NOMO-1 treated with DMSO at 0.1 percent for 48 hours (cell line): Measurements from ENCODE around the gene PAX3.

Experiments
- DNase-seq: peaks from one replicate; lab custom pipeline; 2025; ENCODE audit not compliant: unreplicated experiment; lab: John Stamatoyannopoulos, UW

PAX3 gene

DNA sequence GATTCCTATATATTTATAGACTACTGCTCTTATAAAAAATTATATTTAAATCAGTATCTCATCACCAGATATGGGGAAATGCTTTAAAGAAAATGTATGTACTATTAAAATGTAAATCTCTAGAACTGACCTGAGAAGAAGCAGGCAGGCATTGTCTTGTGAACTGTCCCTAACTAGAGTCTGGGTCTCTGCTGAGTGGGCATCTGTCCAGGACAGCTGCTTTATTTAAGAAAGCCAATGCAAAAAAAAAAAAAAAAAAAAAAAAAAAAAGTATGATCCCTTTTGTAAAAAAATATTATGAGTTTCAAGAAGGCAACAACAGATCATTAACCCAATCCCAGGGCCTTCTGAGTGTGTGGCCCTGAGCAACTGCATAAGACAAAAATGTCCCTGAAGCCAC, 66.0 kb downstream of the PAX3 start:
- no peak for DNase-seq

DNA sequence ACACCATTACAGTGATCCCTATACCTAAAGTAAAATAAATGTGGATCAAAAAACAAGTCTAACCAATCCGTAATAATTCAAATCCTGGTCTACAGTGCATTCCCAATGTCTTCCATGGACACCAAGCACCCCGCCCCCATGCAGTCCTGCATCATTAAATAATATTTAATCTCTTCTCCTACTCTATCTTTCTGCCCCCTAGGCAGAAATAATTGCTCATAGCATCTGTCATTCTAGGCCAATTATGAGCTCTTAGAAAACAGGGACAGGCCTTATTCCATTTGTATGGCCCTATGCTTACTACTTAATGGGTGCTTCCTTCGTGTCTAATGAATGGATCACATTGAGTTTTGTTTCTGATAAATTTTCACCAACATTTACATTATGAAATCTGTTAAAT, 66.4 kb downstream of the PAX3 start:
- DNase-seq, result no peak

DNA sequence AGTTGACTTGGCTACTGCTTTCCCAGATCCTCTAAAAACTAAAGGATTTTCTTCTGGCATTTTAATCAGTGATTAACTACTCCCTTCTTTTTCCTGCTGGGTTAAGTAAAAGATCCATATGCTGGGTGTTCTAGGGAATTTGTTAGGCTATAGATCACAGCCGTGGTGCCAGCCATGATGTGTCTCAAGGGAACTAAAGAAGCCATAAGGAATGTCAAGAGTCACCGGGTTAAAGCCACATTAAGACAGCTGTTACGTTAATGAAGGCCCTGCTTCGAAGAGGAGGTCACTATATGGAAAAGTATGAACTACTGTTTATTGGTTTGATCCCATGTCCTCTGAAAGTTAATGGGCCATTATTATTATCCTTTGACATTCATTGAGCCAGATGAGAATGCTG, 70.7 kb downstream of the PAX3 start:
- DNase-seq, result no peak

DNA sequence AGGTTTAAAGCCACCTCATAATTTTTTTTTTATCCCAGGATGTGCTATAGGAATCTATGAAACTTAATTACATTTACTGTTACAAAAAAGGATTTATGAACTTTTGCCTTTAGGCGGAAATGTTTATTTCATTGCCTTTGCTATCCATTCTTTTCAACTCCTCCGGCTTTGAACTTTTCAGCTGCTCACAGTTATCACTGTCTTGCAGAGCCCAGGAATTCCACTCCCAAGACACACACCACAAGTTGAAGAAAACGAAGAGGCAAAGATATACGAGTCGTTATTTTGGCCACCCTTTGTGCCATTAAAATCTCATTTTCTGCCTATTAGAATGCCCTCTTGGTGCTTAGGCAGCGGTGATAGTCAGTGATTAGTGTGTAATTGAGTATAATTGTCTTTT, 80.0 kb downstream of the PAX3 start:
- DNase-seq, result no peak

DNA sequence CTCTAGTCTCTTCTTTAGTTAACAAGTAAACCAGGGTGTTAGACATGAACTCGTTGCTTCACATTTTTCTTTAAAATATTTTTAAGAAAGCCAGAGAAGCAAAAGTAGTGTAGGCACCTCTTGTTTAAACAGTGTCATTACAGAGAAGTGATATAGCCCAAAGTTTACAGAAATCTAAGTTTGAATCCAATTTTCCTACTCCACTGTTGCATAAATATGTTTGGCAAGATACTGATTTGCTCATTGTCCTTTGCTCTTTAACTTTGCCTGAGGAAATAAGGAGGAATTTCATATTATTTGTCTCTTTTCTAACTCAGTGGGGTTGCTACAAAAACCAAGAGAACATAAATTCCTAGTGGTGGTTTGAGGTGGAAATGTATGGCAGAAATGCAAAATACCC, 81.1 kb downstream of the PAX3 start:
- no peak for DNase-seq

DNA sequence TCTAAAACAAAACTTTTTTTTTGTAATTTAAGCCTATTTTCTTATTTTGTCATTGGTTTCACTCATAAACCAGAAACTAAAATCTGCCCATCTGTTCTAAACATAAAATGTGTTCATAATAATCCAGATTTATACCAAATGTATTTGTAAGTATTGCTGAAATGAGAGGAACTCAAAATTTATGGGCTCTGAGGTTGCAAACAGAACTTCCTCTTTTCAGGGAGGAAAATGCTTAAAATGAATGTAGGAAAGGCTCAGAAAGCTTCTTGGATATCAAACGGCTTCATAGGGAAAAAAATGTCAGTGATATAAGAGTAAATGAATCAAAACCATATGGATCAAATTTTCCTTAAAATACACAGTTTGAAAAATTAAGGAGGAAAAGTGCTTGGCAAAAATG, 83.9 kb downstream of the PAX3 start:
- DNase-seq, result peak; percentile 61

DNA sequence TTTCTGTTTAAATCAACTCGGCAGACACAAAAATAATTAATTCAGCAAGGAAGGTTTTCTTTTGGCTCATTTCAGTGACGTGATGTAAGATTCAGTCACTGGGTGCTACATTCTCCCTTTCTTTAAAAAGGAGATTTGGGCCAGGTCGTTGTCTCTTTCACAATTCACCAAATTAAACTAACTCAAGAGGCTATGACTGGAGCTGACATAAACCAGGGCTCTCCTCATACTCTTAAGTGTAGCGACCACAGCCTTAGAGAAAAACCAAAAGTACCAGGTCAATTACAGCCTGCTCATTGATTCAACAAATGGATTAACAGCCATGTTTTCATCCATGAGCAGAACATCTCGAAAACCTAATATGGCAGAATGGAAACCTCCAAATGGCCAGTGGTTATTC, 85.7 kb downstream of the PAX3 start:
- no peak for DNase-seq

DNA sequence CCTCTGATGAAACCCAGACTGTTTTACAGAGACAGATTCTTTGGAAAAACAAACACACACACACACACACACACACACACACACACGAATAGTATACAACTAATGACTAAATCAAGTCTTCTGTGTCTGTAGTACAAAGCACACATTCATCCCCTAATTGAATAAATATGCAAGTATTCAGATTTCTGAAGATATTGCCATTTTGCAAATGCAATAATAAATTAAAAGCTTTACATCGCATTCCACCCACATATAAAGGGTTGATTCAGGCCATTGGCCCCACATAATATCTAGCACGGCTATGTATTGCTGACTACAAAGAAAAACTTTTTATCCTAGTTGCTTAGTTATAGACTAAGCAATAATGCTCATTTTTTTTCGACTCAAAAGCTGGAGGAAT, 86.2 kb downstream of the PAX3 start:
- DNase-seq, result no peak

DNA sequence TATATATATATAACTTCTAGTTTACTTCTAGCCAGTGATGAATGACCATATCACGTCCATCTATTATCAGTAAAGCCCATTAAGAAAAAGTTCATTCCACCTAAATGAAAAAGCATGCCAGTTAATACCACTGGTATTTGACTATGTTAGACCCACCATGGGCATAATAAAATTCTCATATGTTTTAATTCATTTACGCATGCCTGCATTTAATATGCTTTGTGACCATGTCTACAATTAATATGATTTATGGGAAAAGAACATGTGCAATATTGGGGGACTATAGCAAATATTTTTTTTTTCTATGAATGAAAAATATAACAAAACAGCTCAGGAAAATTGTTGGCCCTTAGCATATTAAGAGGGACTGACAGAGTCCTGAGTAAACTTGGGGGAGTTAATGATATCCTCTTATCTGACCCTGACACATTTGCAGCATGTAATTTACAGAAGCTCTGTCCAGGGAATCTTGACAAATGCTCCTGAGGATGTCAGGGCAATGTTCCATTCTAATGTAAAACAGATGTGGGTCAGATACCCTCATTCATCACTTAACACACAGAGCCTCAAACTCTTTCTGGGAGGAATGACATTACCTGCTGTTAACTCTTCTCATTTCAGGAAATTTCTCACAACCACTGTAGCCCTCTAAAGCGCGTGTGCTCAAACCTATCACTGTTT, 90.6 kb downstream of the PAX3 start:
- no peak for DNase-seq

DNA sequence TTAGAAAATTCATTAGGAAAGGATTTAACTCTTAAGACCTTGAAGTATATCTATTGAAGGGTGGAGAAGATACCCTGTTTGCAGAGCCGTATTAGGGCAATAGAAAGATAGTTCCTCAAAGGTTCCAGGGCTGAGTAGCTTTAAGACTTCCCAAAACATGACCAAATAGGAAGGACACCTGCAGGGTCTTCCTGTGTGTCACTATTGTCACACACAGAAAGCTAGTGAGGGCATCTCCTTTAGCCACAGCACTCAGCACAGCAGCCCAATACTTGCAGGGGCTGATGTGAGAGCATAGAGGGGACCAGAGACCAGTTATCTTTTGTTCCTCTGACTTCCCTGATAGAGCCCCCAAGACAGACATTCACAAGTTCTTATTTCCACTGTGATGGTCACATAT, 93.7 kb downstream of the PAX3 start:
- no peak for DNase-seq

DNA sequence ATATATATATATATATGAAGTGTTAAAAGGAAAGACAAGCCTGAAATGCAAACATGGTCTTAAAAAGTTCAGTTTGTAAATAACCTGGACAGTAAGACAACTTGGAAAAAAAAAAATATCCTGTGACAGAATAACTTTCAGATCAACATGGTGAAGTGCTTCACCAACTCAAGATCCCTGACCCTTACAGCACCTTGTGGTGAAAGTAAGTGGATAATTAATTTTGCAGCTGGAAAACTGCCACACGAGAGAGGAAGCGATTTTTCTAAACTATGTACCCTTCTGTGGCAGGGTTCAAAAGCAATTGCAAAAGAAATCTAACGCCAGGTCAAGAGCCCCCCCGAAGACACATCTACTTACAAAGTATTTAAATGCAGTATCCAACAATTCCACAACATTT, 95.8 kb downstream of the PAX3 start:
- no peak for DNase-seq

DNA sequence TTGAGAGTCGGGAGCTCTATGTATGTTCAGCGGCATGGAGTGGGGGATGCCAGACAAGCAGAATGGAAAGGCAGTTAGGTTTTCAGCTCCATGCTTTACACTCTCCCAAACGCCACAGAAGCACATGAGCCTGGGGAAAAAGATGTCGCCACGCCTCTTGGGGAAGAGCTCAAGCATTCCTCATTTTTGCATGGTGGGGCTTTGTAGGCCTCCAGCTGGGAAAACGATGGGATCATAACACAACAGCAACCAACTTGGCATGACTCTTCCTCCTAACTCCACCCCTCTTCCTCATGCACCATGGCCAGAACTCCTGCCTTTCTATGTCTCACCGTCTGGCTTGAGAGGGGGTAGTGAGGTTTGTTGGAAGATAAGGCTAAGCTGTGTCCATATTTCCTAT, 102.6 kb downstream of the PAX3 start:
- DNase-seq, result no peak

DNA sequence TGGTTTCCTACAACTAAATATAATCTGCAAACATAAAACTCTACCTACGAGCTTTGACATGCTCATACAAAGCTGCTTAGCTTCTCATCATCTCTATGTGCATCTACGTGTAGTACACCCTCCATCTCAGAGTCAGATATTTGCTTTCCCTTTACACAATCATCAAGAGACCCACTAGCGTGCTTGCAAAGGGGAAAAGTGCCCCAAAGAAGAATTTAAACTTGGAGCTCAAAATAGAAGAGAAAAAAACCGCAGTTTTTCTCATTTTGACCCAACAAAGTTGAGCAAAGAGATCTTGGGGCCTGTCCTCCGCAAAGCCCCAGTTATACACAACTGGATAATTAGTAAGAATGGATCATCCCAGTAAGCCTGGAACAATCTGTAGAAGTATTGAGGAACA, 104.1 kb downstream of the PAX3 start:
- DNase-seq, result no peak

DNA sequence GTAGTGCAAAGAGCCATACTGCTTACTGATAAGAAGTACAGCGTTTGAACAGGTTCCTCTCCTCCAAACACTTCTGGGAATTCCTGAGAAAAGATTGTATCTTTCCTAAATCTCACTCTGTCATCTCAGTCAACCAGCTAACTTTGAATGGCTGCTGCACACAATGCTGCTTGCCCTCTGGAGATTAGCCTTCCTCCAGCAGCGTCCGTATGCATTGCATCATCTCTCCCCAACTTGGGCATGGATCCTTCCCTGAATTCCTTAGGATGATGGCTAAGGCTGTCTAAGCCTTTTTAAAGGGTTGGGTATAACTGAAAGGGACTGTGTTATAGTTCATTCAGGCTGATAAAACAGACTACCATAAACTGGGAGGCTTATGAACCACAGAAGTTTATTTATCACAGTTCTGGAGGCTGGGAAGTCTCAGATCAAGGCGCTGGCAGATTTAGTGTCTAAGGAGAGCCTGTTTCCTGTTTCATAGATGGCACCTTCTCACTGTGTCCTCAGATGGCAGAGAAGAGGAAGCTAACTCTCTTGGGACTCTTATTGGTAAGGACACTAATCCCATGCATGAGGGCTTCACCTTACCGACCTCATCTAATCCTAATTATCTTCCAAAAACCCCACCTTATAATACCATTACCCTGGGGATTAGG, 105.3 kb downstream of the PAX3 start:
- DNase-seq, result peak; percentile 2

DNA sequence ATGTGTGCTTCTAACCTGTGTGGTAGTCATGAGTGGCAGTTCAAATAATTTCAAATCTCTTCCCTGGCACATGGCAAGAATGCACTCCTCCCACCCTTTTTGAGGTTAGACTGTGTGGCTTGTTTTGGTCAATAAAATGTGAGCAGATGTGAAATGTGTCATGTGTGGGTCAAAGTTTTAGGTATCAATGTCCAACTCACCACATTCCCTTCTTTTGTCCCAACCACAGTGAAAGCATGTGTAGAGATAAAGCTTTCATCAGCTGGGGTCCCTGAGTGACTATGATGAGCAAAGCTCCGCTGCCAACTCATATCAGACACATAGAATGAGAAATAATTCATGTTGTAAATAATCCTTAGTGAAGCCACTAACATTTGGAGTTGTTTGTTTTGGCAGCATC, 118.2 kb downstream of the PAX3 start:
- no peak for DNase-seq

DNA sequence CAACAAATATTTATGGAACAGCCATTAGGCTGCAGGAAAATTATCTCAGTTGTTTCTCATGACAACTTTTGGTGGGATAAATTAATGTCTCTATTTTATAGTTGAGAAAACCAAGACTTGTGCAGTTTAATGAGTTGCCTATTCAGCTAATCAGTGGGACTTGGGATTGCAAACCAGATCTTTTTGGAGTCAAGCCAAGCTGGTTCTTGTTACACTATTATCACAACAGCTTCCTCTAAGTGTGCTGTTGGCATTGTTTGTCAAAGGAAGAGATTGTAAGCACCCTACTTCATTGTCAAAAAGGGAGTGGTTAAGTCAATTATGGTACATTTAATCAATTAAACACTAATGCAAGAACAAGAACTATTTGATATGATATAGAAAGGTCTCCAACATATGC, 119.2 kb downstream of the PAX3 start:
- no peak for DNase-seq

DNA sequence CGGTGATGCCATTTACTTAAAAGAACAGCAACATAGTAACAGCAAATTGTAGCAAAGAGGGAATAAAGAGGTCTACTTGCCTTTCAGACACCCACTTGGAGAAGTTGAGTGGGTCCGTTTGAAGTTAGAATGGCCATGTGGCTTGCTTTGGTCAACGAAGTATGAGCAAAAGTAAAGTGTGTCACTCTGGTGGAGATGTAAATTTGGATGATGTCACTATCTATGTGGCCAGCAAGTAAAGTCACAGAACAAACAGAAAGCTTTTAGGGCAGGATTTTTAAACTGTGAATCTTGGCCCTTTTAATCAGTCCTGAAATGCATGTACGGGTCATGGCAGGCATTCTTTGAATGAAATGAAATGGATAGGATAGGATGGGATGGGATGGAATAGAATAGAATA, 120.3 kb downstream of the PAX3 start:
- no peak for DNase-seq

DNA sequence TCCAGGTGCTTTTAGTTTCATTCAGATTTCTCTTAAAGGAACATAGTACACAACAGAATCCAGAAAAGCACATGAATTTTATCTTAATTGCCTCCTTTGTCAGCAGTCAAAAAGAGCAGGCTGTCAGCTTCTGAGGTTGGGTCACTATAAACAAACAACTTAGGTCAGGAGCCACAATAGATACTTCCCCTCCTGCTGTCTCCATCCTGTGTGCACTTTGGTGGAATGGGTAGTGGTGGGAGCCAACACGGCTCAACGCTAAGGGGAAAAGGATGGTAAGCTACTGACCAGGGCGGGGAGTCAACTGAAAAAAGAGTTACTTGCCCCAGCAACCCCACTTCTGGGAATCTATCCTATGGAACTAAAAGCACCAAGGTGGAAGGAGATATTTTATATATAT, 121.9 kb downstream of the PAX3 start:
- no peak for DNase-seq

DNA sequence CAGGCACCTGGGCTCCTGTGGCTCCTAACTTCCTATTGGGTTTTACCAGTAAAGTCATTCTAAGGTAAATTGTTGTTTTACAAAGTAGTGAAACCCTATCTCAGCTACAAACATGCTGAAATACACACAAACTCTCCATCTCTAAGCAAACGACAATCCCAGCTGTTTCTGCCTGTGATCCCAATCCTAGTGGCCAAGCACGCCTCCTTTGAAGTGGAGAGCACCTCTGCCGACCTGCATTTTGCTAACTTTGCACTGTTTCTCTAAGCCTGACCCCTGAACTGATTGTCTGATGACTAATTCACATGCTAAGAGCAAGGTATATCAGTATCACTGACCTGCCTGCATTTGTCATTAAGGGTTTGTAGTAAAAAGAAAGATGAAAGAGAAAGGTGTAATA, 124.3 kb downstream of the PAX3 start:
- no peak for DNase-seq

DNA sequence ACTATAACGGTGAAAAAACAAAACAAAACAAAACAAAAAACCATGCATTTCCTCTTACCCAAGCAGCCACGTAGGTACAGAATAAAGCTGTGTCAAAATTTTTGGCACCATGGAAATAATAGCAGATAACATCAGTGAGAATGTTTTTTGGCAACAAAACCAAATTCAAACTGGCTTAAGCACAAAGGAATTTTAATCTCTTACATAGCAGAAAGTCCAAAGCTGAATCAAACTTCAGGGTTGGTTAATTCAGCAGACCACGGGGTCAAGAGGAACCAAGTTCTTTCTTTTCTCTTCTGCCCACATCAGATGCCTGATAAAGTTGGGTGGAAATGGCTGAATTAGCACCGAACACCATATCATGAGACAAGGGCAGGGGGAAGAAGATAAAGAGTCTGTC, 129.5 kb downstream of the PAX3 start:
- no peak for DNase-seq

DNA sequence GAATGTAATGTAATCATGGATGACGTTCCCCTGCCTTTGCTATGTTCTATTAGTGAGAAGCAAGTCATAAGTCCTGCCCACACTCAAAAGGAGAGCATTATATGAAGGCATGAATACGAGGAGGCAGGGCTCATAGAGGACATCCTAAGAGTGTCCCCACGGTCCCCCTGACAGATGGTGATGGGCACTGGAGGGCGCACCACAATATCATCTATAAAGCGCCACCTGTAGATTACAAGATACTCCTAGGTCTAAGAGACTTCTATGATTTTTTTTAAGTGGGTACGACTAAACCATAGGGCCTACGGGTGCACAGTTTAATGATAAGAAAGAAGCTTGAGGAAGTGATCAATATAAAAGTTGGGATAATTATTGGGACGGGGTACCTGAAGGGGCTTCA, 131.0 kb downstream of the PAX3 start:
- no peak for DNase-seq

DNA sequence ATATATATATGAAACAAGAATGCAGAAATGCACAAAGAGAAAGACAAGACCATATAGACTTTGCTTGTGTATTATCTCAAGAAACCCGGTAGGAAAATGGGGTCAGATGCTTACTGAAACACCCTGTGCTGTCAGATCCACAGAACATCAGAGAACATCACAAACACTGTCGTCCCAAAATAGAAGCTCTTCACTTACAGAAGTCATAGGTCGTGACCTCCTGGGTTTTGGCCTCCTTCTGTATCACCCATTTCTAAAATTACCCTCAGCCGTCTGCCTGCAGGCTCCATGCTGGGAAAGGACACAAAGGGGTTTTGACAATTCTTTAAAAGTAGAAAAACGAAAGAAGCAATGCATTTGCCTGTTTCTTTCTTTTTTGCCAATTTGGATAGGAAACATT, 137.9 kb downstream of the PAX3 start:
- no peak for DNase-seq

DNA sequence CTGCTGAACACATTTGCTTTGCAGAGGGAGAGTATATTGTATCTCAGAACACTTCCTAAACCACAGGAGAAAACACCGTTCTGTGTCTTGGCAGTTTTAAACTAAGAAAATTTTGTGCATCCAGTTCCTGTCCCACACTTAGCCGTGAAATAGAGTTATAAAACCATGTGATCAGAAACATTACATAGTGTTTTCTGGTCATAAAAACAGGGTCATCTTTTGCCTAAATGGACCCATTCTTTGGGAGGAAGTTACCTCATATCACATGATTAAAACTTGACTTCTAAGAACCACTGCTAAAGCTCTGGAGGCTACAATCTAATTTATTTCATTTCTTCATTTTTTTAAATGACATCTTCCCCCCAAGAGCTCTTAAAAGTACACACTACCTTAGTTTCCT, 138.7 kb downstream of the PAX3 start:
- DNase-seq, result no peak
